Measurements from ENCODE around the gene MASTL.
"Not testable (repeated sequence)": the region's sequence is repeated elsewhere in the genome, so short reads cannot be mapped to it uniquely, and the experiment has no call there.

Gene MASTL

DNA sequence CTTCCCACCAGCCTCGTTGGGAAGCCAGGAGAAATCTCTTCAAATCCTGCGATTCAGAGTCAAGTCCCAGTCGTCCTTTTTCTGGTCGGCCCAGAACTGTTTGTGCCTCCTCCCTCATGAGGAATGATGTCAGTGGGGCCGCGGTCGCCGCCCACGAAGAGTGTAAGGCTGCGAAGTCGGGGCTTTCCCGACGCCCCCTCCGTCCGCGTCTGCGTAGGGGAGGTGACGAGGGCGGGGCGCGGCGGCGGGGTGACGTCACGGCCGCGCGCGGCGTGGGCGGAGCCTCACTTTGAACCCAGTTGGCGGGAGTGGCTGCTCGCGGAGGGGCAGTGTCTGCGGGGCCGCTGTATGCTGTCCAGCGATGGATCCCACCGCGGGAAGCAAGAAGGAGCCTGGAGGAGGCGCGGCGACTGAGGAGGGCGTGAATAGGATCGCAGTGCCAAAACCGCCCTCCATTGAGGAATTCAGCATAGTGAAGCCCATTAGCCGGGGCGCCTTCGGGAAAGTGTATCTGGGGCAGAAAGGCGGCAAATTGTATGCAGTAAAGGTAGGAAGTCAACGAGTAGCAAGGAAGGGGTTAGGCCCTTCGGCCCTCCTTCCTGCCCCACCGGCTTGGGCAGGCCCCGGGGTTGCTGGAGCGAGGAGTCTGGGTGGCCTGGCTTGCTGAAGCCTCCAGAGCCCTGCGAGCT lies at the start of gene MASTL:
TSS of gene MASTL (plus strand) at position 287 of the 689 bp plus-strand sequence. CDS start at position 362, 75 bp downstream.
- DNase-seq (ENCODE audit: low read depth in 3 of 3): peak; percentile 85 to 91 (median 88)

DNA sequence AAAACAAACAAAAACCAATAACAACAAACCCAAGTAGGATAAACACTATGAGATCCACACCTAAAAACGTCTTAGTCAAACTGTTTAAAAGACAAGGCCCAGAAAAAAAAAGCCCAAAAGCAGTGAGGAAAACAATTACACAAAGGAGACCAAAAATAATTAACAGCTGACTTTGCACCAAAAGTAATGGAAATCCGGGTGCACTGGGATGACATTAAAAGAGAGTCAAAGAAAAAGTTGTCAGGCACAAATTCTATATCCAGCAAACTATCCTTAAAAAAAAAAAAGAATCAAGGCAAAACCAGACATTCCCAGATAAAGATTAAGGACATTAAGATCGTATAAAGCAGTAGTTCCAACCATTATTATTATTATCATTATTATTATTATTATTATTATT lies 47.0 kb upstream of the MASTL start:
- DNase-seq (ENCODE audit: low read depth in 3 of 3): no peak

DNA sequence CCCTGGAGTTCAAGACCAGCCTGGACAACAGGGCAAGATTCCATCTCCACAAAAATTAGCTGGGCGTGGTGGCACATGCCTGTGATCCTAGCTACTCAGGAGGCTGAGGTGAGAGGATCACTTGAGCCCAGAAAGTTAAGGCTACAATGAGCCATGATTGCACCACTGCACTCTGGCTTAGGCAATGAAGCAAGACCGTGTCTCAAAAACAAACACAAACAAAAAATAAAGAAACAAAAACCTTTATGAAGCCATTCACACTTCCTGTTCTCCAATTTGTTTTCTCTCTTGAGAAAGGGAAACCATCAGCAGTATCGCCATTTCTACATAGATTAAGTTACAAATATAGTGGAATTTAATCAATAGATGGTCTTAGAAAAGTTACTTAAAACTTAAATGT lies 20.8 kb upstream of the MASTL start:
- DNase-seq (ENCODE audit: low read depth in 3 of 3): no peak

DNA sequence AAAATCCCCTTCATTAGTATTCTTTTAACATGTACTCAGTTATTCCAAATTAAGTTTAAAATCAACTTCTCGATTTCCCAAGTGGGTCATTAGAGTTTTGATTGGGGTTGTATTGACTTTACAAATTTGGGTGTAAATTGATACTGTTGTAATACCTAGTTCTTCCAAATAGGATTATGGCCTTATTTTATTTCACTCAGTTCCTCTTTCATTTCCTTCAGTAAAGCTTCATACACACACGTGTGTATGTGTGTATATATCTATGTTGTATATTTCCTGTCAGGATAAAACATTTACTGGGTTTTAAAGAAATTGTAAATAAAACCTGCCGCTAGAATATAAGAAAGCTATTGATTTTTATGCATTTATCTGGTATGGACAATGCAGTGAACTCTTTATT lies 16.9 kb upstream of the MASTL start:
- DNase-seq (ENCODE audit: low read depth in 3 of 3): no peak

DNA sequence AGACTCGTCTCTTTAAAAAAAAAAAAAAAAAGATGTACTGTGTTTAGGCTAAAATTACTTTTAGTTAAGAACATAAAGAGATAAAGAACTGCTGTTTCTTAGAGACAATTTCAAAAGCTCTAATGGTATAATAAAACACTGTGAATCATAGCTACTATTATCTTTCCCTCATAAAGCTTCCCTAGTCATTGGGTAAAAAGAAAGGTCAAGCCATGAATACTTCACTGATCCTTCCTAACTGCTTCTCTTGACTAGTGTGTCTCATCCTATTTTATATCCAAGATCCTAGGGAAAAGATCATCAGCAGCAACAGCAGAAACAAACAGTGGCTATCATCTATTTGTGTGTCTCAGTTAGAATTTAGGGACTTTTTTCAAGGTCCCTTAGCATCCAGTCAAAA lies 11.5 kb upstream of the MASTL start:
- DNase-seq (ENCODE audit: low read depth in 3 of 3): no peak

DNA sequence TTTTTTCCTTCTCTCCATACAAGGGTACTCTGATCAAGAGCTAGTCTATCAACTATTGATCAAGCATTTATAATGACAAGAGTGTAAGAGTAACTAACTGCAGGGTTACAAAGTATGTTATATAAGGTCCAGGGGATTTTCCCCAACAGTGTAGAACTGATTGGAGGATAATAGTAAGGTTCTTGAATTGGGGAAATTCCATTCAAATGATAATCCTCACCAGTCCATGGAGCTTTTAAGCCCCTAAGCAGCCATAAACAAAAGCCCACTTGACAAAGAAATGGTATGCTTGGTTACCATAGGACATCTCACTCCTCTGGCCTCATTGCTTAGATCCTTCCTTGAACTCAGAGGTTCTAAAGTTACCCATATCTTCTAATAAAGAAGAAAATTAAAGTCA lies 9.2 kb upstream of the MASTL start:
- DNase-seq (ENCODE audit: low read depth in 3 of 3): no peak

DNA sequence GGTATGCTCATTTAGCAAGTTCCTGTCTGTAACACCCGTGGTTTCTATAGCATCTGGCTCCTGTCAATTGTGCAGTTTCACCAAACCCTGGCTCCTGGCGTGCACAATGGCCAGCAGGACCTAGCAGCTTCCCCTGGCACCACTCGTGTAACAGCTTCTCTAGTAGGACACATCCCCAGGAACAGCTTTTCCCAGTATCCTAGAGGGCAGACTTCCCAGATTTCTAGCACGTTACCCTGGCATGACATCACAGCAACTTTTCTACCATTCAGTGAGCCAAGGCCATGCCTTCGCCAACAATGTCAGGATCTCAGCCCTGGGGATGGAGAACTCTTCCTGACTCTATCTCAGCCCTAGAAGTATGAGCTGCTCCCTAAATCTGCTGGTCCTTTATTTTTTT lies 7.5 kb upstream of the MASTL start:
- DNase-seq (ENCODE audit: low read depth in 3 of 3): no peak

DNA sequence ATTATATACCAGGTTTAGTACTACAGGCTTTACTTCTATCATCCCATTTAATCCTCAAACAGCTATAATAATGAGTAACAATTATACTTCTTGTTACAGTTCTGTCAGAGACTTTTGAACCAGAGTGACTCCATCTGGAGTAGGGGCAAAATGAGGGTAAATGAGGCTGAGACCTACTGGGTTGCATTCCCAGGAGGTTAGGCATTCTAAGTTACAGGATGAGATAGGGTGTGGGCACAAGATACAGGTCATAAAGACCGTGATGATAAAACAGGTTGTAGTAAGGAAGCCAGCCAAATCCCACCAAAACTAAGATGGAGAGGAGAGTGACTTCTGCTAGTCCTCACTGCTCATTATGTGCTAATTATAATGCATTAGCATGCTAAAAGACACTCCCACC lies 4.9 kb upstream of the MASTL start:
- no peak for DNase-seq (ENCODE audit: low read depth in 3 of 3)

DNA sequence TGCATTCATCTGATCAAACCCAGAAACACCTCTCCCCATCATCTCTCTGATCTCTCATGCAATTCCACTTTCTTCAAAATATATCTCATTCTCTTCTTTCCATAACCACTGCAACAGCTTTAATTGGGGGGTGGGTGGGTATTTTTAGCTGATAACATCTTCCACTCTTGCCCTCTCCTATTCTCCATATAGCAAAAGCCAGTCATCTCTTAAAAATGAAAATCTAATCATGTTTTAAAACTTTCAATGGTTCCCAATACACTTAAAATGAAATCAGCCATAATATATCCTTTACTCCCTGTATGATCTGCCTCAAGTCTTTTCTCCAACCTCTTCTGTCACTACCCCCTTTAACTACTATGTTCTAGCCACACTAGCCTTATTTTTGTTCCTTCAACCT lies 2.5 kb upstream of the MASTL start:
- no peak for DNase-seq (ENCODE audit: low read depth in 3 of 3)

DNA sequence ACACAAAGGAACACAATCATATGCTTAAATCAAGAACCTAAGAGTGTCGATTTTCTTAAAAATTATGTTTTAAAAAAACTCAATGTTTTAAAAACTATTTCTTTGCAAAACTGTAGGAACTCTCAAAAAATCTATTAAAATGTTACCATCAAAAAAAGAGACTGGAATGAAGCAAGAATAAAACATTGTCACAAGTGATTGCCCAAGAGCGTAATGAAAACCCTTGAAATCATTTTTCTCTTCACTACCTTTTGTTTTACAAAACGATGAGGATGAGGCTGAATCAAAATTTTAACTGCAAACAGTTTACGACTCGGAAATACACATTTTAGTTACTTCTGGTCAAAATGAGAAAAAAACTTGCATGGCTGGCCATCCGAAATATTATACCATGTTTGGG lies 1.8 kb upstream of the MASTL start:
- no peak for DNase-seq (ENCODE audit: low read depth in 3 of 3)

DNA sequence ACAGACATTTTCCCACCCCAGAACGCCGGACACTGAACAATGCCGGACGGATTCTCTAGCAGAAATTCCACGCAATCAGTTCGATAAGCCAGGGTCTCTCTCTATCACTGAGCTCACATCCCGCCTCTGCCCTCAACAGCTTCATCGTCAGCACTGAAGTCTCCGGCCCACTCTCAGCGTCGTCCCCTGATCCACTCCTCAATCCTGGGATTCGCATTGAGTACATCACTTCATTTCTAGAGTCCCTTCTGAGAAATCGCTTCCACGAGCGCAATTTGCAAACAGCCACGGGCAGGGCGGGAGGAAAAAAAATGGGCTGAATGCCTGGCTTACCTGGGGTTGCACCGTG lies 1.3 kb upstream of the MASTL start:
- DNase-seq (ENCODE audit: low read depth in 3 of 3): no peak

DNA sequence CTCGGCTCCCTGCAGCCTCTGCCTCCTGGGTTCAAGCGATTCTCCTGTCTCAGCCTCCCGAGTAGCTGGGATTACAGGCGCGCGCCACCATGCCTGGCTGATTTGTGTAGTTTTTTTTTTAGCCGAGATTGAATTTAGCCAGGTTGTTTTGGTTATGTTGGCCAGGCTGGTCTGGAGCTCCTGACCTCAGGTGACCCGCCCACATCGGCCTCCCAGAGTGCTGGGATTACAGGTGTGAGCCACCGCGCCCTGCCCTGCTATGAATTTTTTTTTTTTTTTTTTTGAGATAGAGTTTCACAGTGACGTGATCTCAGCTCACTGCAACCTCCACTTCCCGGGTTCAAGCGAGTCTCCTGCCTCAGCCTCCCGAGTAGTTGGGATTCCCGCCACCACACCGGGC lies 1.4 kb downstream of the MASTL start:
- DNase-seq (ENCODE audit: low read depth in 3 of 3): not testable (repeated sequence)

DNA sequence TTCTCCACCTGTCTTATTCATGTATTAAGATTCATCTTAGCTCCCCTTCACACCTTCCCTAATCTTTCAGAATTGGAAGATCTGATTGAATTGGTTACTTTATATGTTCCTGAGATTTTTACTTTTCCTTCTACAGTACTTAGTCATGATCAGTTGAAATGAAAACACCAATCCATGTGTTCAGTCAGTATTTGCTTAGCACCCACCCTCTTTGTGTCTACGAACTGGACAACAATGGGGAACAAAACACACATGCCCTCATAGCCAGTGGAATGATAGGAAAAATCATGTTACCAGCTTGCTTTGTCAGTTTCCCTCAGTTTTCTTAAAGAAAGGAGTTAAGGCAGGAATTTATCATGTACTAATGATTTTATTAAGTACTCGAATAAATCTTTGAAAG lies 2.0 kb downstream of the MASTL start:
- no peak for DNase-seq (ENCODE audit: low read depth in 3 of 3)

DNA sequence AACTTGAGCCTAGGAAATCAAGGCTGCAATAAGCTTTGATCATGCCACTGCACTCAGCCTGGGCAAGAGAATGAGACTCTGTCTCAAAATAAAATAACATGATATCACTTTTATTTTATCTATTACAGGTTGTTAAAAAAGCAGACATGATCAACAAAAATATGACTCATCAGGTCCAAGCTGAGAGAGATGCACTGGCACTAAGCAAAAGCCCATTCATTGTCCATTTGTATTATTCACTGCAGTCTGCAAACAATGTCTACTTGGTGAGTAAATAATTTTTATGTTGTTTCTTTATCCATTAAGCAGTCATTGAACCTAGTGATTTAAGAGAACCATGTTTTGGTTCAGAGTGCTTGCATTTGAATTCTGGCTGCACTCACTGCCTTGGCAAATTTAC lies 3.3 kb downstream of the MASTL start:
- no peak for DNase-seq (ENCODE audit: low read depth in 3 of 3)

DNA sequence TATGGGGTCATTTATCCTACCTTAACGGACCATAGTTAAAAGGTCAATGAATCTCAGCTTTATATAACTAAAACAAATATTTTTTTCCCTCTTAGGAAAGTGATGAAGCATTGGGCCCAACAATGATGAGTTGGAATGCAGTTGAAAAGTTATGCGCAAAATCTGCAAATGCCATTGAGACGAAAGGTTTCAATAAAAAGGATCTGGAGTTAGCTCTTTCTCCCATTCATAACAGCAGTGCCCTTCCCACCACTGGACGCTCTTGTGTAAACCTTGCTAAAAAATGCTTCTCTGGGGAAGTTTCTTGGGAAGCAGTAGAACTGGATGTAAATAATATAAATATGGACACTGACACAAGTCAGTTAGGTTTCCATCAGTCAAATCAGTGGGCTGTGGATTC lies 14.7 kb downstream of the MASTL start:
- DNase-seq (ENCODE audit: low read depth in 3 of 3): no peak

DNA sequence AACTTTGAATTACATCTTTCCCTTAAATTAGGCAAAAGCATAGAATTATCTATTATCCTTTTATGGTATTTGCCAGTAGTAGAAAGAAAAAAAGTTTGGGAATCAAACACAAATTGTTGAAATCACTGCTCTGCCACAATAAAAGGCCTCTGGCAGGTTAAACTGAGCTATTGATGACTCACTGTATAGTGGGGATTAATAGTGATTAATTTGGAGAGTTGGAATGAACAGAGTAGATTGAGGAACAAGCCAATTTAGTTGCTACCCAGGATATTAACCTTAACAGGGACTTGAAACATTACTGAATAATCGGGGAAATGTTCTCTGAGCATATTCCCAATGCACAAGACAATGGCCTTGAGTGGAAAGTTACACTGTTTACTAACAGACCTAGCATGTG lies 33.1 kb downstream of the MASTL start:
- DNase-seq (ENCODE audit: low read depth in 3 of 3): no peak

DNA sequence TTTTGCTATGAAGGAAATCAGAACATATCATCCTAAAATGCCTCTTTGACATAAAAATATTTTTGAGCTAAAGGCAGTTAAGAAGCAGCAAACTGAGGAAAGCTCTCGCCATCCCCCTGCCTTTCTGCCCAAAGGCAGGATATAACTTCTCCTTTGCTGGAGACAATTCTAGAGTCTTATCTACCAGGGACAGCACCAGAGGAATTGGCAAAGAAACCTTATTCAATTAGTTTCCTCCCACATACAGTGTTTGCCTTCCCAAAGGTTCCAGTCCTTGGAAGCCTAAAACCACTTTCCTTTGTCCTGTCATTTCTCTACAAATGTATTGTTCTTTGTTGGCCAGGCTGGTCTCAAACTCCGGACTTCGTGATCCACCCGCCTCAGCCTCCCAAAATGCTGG lies 33.7 kb downstream of the MASTL start:
- DNase-seq (ENCODE audit: low read depth in 3 of 3): no peak

DNA sequence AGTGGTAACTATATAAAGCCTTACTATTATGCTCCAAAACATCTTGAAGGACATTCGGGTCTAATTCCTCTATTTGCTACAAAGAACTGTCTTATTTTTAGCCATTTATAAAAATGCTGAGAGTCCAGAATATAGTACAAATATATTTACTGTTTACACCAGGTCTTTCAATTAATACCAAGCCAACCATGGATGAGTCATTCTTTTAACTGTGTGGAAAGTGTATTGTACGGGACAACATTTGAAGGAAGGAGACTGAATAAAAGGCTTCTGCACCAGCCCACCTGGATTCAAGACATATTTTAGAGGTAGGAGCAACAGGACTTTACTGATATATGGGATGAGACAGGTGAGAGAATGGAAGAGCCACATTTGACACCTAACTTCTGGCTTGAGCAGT lies 35.4 kb downstream of the MASTL start:
- DNase-seq (ENCODE audit: low read depth in 3 of 3): no peak

DNA sequence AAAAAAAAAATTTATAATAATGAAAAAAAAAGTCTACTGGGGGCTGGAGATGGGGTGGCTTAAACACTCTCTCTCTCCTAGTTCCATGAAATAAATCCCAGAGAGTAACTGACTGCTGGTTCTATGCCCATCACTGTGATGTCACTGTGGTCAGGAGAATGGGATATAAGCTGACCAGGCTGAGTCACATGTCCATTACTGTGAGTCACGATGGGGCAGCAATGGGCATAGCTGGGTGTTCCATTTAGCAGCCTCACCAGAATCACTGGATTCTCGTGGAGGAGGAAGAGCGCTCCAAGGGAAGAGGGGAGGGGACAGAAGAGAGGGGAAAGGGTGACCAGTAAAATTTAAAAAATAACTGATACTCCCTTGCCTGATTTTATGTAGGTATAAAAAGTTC lies 37.1 kb downstream of the MASTL start:
- no peak for DNase-seq (ENCODE audit: low read depth in 3 of 3)

DNA sequence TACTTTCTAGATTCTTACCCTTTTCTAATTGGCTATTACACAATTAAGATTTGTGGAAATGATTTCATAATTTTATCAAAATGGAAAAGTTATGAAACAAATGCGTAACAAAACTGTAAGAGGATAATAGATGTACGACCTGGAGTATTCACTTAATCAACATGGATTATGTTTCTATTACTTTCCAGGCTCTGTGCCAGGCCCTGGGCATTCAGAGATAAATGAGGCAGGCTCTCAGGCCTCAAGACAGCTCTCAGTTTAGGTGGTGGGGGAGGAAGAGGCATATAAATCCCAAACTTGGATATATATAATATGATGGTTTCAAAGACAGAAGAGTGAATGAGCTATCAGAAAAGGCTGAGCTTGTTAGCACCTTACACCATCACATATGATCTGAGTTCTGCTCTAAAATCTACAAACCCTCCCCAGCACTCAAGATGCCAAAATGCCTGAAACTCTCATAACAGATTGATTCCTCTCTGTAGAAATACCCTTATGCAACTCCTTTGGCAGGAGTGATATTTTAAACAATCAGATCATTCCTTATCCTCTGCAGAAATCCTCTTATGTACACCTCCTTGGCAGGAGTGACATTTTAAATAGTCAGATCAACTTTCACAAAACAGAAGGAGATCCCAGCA lies 42.9 kb downstream of the MASTL start:
- DNase-seq (ENCODE audit: low read depth in 3 of 3): no peak

DNA sequence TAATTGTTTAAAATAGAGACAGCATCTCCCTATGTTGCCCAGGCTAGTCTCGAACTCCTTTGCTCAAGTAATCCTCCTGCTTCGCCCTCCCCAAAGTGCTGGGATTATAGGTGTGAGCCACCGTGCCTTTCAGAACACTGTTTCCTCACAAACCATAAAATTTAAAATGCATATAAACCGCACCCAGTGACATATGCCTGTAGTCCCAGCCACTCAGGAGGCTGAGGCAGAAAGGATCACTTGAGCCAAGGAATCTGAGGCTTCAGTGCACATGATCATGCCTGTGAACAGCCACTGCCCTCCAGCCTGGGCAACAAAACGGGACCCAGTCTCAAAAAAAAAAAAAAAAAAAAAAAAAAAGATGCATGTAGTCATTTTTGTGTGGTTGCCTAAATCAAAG lies 48.7 kb downstream of the MASTL start:
- no peak for DNase-seq (ENCODE audit: low read depth in 3 of 3)

DNA sequence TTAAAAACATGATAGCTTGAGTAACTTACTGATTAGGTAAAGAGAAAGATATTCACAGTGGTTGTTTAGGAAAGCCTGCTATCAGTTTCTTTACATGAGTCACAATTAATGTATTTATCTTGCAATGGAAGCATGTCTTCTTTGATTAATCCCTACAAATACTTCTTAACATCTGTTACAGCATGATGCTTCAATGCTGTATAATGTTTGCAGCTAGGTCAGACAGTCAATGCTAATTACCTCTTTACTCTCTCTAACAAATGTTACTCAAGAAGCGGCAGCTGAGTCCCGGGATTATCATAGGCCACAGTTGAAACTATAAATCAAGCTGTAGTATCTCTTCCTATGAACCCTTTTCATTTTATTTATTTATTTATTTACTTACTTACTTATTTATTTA lies 52.2 kb downstream of the MASTL start:
- no peak for DNase-seq (ENCODE audit: low read depth in 3 of 3)

DNA sequence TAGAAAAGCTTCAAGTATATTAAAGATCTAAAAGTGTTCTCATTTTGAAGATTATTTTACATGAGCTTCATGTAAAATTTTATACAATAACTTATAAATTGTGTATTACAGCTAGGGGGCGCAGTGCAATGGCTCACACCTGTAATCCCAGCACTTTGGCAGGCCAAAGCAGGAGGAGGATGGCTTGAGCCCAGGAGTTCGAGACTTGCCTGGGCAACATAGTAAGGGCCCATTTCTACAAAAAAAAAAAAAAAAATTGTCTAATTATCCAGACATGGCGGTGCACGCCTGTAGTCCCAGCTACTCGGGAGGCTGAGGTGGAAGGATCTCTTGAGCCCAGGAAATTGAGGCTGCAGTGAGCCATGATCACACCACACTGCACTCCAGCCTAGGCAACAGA lies 68.8 kb downstream of the MASTL start:
- DNase-seq (ENCODE audit: low read depth in 3 of 3): peak in 2 of 3 donors; percentile 18 to 25

DNA sequence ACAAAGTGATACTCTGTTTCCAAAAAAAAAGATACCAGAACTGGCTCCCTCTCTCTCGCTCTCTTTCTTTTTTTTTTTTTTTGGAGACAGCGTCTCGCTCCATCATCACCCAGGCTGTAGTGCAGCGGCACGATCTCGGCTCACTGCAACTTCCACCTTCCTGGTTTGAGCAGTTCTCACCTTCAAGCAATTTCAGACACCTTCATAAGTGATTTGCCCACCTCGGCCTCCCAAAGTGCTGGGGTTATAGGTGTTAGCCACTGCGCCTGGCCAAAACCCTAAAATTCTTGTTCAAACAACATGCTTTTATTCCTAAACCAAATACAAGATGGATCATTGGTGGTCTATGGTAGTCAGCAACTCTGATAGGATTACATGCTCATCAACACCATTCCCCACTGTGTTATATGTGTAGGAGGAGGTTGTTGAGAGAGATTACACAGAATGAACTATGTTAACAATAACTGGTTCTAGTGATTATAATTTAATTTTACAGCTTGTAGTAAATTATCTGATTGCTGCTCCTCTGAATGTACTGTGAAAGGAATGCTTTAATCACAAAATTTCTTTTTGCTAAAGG lies 69.9 kb downstream of the MASTL start:
- DNase-seq (ENCODE audit: low read depth in 3 of 3): no peak

Data from stimulated activated CD4-positive, alpha-beta T cell treated with anti-CD3 and anti-CD28 coated beads, TNF-alpha, amount 100 ng/mL, for 48 hours (primary cell).